Activated T-cell treated with anti-CD3 and anti-CD28 coated beads, Interleukin-2, amount 50 U/mL, for 24 hours (primary cell): Measurements from ENCODE around the gene CCDC15.

Source experiments
- DNase-seq: peaks from one replicate; pipeline ENCODE4 v3.0.0-alpha.2; 2020
- H3K27ac Mint-ChIP-seq: 2 replicates; pipeline ENCODE4 v1.8.0; 2020; ENCODE audit warnings: mild to moderate bottlenecking, mixed read lengths
- H3K27me3 Mint-ChIP-seq: 2 replicates; pipeline ENCODE4 v1.8.0; 2020; ENCODE audit warnings: mixed read lengths
- H3K36me3 Mint-ChIP-seq: 2 replicates; pipeline ENCODE4 v1.8.0; 2020; ENCODE audit warnings: low read depth, mixed read lengths
- H3K4me1 Mint-ChIP-seq: 2 replicates; pipeline ENCODE4 v1.8.0; 2020; ENCODE audit warnings: low read depth, mixed read lengths
- H3K4me3 Mint-ChIP-seq: 2 replicates; pipeline ENCODE4 v1.8.0; 2020; ENCODE audit warnings: mild to moderate bottlenecking, moderate library complexity, mixed read lengths
- H3K9me3 Mint-ChIP-seq: 2 replicates; pipeline ENCODE4 v1.8.0; 2020; ENCODE audit warnings: mixed read lengths

CCDC15 gene

GRCh38 chr11:125073616-125074483 lies 119.8 kb downstream of the CCDC15 start:
- H3K27me3 Mint-ChIP-seq = peaks cover 29% of the 10 kb centered on the region
- H3K27ac Mint-ChIP-seq = no peak overlapping the region
- no peaks in the 10 kb centered on the region for H3K36me3 Mint-ChIP-seq

DNA sequence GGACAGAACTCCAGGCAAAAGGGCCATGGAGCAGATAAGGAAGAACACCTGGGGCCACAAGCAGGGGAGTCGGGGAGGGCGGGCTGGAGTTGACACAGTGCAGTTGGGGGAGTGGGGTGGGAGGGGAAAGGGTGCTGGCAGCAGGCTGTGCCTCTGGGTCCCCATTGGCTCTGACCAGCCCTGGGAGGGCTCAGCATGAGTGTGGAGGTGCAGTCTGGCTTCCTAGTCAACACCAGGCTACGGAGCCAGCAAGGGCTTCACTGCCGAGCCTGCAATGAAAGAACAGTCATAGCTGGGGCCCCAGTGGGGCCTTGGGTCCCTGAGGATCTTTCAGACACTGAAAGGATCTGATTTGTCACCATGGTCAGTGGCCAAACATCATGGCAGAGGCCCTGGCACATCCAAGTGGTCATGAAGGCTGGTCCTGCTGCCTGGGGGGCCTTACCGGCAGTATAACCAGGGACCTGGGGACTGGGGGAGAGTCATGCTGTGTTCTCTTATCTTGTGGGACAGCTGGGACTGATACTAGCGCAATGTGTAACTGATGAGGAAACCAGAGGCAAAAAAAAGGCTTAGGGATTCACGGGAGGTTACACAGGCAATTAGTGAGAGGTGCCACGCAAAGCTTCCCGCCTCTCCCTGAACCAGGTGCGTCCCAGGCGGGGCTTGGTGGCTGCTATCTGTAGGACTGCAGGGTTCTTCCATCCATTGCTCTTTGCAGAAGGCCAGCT lies 120.7 kb downstream of the CCDC15 start:
- no peaks in the 10 kb centered on the region for H3K9me3 Mint-ChIP-seq
- H3K4me1 Mint-ChIP-seq = peaks cover 11% of the 10 kb centered on the region
- no peaks in the 10 kb centered on the region for H3K36me3 Mint-ChIP-seq
- no peak overlapping the region for H3K4me3 Mint-ChIP-seq
- peaks cover 23% of the 10 kb centered on the region for H3K27me3 Mint-ChIP-seq
- H3K27ac Mint-ChIP-seq = no peak overlapping the region
- DNase-seq = no peak

More at GRCh38 chr11:125073616-125074483, 119.8 kb downstream of the CCDC15 start:
- DNase-seq = no peak
- Mint-ChIP-seq H3K9me3 (no peaks in the 10 kb centered on the region), H3K4me3 (no peak overlapping the region), H3K4me1 (peaks cover 11% of the 10 kb centered on the region)

GRCh38 chr11:125075242-125075625 lies 121.2 kb downstream of the CCDC15 start:
- peaks cover 20% of the 10 kb centered on the region for H3K27me3 Mint-ChIP-seq
- no peak overlapping the region for H3K27ac Mint-ChIP-seq
- H3K4me3 Mint-ChIP-seq = no peak overlapping the region
- no peaks in the 10 kb centered on the region for H3K9me3 Mint-ChIP-seq
- no peaks in the 10 kb centered on the region for H3K36me3 Mint-ChIP-seq
- DNase-seq = no peak
- H3K4me1 Mint-ChIP-seq = peaks cover 10% of the 10 kb centered on the region

GRCh38 chr11:125075900-125076317 lies 121.9 kb downstream of the CCDC15 start:
- H3K9me3 Mint-ChIP-seq = no peaks in the 10 kb centered on the region
- H3K4me1 Mint-ChIP-seq = peaks cover 5% of the 10 kb centered on the region
- no peak overlapping the region for H3K4me3 Mint-ChIP-seq
- H3K27me3 Mint-ChIP-seq = peaks cover 17% of the 10 kb centered on the region
- H3K36me3 Mint-ChIP-seq = no peaks in the 10 kb centered on the region
- no peak for DNase-seq
- no peak overlapping the region for H3K27ac Mint-ChIP-seq

DNA sequence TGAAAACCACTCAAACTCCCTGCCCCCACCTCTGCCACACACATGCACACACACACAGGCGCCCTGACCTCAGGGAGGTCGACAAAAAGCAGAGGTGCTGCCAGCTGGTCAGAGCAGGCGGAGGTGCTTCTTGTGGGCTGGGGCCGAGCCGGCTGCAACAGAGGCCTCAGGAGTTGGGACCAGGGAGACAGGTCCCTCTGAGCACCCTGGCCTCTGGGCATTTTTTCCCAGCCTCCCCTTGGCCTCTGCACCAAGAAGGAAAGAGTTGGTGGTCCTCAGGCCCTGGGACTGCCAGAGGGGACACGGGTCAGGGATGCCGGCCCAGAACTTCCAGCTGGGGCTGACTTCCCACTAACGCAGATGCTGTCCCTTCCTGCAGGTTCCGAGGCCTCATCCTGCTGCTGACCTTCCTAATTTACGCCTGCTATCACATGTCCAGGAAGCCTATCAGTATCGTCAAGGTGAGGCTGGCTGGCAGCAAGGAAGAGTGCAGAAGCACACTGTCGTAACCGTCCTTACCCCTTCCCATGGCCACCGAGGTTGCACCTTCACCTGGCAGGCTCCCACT lies 122.5 kb downstream of the CCDC15 start:
- peaks cover 12% of the 10 kb centered on the region for H3K27me3 Mint-ChIP-seq
- no peaks in the 10 kb centered on the region for H3K36me3 Mint-ChIP-seq
- no peak for DNase-seq
- no peaks in the 10 kb centered on the region for H3K4me1 Mint-ChIP-seq
- H3K4me3 Mint-ChIP-seq = no peak overlapping the region
- H3K27ac Mint-ChIP-seq = no peak overlapping the region
- no peaks in the 10 kb centered on the region for H3K9me3 Mint-ChIP-seq

DNA sequence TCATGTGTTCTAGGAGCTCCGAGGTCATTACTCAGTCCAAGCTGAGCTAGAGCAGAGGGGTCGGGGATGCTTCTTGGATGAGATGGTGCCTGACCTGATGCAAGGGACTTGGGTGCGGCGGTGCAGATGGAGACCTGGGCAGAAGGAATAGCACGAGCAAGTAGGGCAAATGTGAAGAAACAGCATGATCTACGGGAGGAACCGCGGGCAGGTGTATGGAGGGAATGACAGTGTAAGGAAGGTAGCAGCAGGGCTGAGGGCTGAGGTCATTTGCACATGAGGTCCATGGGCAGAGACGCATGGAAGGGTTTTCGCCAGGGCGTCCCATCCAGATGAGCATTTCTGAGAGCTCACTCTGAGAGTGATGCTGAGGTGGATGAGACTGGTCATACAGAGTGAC lies 124.0 kb downstream of the CCDC15 start:
- Mint-ChIP-seq H3K4me3 (no peak overlapping the region), H3K36me3 (no peaks in the 10 kb centered on the region), H3K27ac (no peak overlapping the region), H3K27me3 (peaks cover 7% of the 10 kb centered on the region), H3K9me3 (no peaks in the 10 kb centered on the region), H3K4me1 (no peaks in the 10 kb centered on the region)
- no peak for DNase-seq

GRCh38 chr11:125078516-125079140 lies 124.6 kb downstream of the CCDC15 start:
- Mint-ChIP-seq H3K27ac (no peak overlapping the region), H3K4me3 (no peak overlapping the region), H3K36me3 (no peaks in the 10 kb centered on the region), H3K4me1 (no peaks in the 10 kb centered on the region), H3K9me3 (no peaks in the 10 kb centered on the region), H3K27me3 (peaks cover 7% of the 10 kb centered on the region)
- DNase-seq = no peak

DNA sequence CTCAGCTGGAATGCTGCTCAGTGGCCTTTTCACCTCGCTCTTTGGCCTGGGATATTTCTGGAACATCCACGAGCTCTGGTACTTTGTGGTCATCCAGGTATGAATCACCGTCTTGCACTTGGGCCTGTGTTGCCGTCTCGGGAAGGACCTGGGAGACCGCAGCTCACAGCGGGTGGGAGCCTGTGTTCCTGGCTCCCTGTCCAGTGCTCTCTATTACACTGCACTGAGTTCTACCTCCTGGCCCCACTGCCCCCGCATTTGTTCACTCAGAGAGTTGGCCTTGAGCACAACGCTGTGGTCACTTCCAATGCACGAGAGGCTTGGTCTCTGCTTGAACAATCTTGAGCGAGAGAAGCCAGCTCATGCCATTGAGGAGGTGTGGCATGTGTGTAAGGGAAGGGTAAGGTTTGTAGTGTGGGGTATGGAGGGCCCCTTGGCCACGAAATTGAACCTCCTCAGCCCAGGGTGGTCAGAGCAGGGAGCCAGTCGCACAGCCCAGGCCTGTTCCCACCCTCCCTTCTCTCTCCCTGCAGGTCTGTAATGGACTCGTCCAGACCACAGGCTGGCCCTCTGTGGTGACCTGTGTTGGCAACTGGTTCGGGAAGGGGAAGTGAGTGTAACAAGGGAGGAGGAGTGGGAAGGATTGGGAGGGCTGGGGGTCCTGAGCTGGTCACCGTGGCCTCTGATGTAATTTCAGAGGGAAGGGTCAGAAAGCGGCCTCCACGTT lies 125.3 kb downstream of the CCDC15 start:
- Mint-ChIP-seq H3K36me3 (no peaks in the 10 kb centered on the region), H3K27ac (no peak overlapping the region), H3K27me3 (peaks cover under 1% of the 10 kb centered on the region), H3K9me3 (no peaks in the 10 kb centered on the region), H3K4me3 (no peak overlapping the region), H3K4me1 (no peaks in the 10 kb centered on the region)
- DNase-seq = no peak

DNA sequence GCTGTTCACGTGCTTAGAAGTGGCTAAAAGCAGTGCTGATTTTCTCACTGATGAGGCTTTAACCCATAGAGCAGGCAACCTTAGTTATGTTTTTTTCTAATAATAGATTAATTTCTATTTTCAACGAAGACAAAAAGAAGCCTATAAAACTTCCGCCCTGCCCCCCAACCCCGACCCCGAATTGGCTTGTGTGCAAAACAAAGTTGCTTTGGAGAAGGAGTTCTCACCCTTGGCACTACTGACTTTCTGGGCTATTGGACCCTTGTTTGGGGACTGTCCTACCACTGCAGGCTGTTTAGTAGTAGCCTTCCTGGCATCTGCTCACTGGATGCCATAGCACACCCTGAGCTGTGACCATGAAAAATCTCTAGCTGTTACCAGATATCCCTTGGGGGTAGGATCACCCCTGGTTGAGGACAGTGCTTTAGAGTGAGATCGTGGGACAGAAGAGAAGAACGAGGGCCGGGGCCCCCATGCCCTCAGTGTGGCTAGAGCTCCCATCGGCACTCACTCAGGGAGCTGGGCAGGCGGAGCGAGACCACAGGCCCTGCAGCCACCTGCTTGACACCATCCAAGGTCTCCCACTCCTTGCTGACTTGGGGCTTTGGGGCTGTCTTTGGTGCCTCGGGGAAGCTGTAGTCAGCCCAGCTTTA lies 126.0 kb downstream of the CCDC15 start:
- Mint-ChIP-seq H3K9me3 (no peaks in the 10 kb centered on the region), H3K4me3 (no peak overlapping the region), H3K4me1 (no peaks in the 10 kb centered on the region), H3K27ac (no peak overlapping the region), H3K36me3 (no peaks in the 10 kb centered on the region), H3K27me3 (no peaks in the 10 kb centered on the region)
- no peak for DNase-seq

GRCh38 chr11:125080531-125080911 lies 126.5 kb downstream of the CCDC15 start:
- Mint-ChIP-seq H3K9me3 (no peaks in the 10 kb centered on the region), H3K27ac (peak overlapping the region; percentile 54), H3K4me3 (no peak overlapping the region), H3K4me1 (no peaks in the 10 kb centered on the region), H3K27me3 (no peaks in the 10 kb centered on the region), H3K36me3 (no peaks in the 10 kb centered on the region)
- no peak for DNase-seq

DNA sequence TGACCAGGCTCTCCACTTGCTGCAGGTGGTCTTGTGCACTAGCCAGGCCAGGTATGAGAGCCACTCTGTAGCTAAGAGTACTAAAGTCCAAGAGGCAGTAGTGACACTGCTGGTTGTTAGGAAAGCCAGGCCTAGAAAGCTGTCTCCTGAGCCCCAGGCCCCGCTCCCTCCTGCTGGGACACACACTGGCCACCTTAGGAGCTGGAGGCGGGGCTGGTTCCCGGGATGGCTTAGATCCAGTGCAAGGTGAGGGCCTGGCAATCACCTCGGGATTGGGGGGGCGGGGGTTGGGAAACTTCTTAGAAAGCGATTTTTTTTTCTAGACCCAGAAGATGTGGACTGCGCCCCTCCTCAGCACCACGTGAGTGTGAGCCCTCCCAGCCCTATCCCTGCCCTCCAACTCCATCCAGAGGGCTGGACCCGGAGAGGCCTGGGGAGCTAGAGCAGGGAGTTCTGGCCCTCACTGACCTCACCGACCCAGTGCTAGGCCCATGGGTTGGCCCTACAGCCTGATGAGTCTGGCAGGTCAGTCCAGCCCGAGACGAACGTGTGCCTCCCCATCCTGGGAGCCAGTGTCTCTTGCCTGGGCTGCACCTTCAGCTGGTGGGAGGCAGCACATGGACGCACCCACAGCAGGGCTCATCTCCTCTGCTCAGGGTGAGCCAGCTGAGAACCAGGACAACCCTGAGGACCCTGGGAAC lies 127.2 kb downstream of the CCDC15 start:
- Mint-ChIP-seq H3K27ac (no peak overlapping the region), H3K36me3 (no peaks in the 10 kb centered on the region), H3K27me3 (no peaks in the 10 kb centered on the region), H3K4me3 (no peak overlapping the region), H3K4me1 (no peaks in the 10 kb centered on the region), H3K9me3 (no peaks in the 10 kb centered on the region)
- no peak for DNase-seq

- H3K27me3 Mint-ChIP-seq = no peaks in the 10 kb centered on the region
- no peaks in the 10 kb centered on the region for H3K9me3 Mint-ChIP-seq
- DNase-seq = no peak
- H3K27ac Mint-ChIP-seq = no peak overlapping the region
- H3K4me1 Mint-ChIP-seq = no peaks in the 10 kb centered on the region
- H3K4me3 Mint-ChIP-seq = no peak overlapping the region
- no peaks in the 10 kb centered on the region for H3K36me3 Mint-ChIP-seq
Measured at GRCh38 chr11:125082040-125082439, 128.0 kb downstream of the CCDC15 start.

DNA sequence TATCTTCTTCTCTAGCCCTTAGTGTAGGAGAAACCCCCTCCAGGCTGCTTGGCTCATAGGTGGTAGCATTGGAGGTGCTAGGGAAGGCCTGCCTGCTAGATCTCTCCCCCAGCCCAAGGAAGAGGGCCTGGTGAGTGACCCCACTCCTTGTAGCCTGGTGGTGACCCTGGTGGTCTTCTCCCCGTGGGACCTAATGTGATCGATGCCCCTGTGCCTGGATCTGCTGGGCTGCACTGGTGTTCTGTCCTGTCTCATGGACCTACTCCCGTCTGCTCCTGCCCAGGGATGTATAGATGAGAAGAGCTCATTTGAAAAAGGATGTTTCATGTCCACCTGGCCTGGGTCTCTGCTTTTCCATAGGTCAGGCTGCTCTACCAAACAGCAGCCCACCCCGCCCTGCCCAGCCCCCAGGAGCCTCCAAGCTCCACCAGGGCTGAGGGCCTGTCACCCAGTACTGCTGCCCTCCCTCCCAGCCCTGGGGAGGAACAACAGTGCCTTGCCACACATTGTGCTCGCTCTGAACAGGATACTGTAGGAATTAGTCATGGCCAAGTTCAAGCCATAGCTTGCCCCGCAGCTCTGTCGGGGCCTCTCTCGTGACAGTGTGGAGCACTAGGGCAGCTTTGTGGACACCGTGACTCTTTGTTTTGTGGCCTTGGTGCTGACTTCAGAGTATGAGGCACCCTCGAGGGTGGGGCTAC lies 128.8 kb downstream of the CCDC15 start:
- Mint-ChIP-seq H3K36me3 (no peaks in the 10 kb centered on the region), H3K4me3 (no peak overlapping the region), H3K4me1 (no peaks in the 10 kb centered on the region), H3K9me3 (no peaks in the 10 kb centered on the region), H3K27me3 (no peaks in the 10 kb centered on the region), H3K27ac (no peak overlapping the region)
- no peak for DNase-seq
